ENCODE measurements around the gene KCNK7. TPM values are rescaled to one million over a fixed set of nuclear protein-coding genes. Genes with fewer than 3 reads are reported as not detected.
A peak's percentile ranks its signal among the peaks of the same experiment; 100 is the strongest.

The KCNK7 gene
- total RNA-seq, 1 experiment from 2014 or later: not detected

DNA sequence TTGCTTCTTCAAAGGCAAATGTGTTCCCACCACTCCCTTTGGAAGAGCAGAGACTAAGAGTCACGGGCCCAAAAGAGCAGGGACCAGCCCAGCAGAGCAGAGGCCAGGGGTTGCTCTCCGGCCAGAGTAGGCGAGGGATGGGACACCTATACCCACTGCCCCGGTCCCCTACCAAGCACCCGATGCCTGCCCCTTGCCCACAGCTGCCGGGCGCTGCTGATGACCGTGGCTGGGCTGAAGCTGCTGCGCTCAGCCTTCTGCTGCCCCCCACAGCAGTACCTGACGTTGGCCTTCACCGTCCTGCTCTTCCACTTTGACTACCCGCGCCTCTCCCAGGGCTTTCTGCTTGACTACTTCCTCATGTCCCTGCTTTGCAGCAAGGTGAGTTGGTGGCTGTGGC, 31.6 kb upstream of the KCNK7 start:
- no peak for DNase-seq (ENCODE audit: low read depth)

- peak; percentile 58 for DNase-seq (ENCODE audit: low read depth)
Observed at GRCh38 chr11:65625628-65626342, 30.2 kb upstream of the KCNK7 start.

- DNase-seq (ENCODE audit: low read depth): no peak
Observed at GRCh38 chr11:65624931-65625627, 29.5 kb upstream of the KCNK7 start.

GRCh38 chr11:65623852-65624616, 28.4 kb upstream of the KCNK7 start:
- no peak for DNase-seq (ENCODE audit: low read depth)

DNA sequence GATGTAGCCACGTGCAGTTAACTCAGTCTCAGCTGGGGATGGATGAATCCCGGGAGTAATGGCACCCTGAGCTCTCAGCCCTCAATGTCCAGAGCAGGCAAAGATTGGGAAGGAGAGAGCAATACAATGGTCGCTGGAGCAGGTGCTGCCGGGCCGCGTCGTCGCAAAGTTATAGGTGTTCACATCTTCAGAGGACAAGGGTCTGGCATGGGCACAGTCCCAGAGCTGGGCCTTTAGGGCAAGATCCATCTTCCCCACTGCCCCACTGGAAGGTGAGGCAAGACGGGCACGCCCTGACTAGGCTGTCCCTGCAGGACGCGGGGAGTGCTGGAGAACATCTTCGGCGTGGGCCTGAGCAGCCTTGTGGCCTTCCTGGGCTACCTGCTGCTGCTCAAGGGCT, 27.6 kb upstream of the KCNK7 start:
- no peak for DNase-seq (ENCODE audit: low read depth)

- DNase-seq (ENCODE audit: low read depth): no peak
Observed at GRCh38 chr11:65622011-65622410, 26.4 kb upstream of the KCNK7 start.

DNA sequence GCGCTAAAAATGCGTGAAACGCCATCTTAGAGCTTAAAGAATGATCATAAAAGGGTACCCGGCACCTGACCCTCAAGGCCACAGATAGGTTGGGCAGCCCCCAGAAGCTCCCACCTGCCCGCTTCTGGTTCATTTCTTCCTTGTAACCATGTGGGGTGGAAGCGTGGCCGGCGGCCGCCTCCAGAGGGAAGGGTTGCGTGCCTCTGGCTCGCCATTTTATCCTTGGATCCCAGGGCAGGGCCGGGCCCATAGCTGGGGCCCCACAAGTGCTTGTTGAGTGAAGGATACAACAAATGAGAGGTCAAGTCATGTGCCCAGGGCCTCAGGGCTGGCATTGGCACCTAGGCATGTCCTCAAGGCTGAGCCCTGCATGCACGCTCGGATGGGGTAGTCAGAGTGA, 25.9 kb upstream of the KCNK7 start:
- no peak for DNase-seq (ENCODE audit: low read depth)

- DNase-seq (ENCODE audit: low read depth): no peak
Observed at GRCh38 chr11:65620666-65621065, 25.1 kb upstream of the KCNK7 start.

- no peak for DNase-seq (ENCODE audit: low read depth)
Observed at GRCh38 chr11:65619281-65619928, 23.8 kb upstream of the KCNK7 start.

DNA sequence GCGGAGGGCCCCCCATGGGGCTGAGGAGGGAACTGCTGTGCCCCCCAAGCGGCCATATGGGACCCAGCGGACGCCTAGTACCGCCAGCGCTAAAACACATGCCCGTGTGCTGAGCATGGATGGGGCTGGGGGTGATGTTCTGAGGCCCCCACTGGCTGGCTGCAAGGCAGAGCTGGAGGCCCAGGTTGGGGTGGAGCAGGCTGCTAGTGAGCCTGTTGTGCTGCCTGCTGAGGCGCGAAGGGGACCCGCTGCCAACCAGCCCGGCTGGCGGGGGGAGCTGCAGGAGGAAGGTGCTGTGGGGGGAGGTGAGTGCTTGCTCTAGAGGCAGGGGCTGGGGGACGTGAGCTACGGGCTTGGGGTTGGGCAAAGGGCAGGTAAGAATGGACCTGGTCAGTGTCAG, 23.2 kb upstream of the KCNK7 start:
- DNase-seq (ENCODE audit: low read depth): no peak

GRCh38 chr11:65617990-65618751, 22.6 kb upstream of the KCNK7 start:
- DNase-seq (ENCODE audit: low read depth): no peak

- DNase-seq (ENCODE audit: low read depth): no peak
Observed at GRCh38 chr11:65617136-65617850, 21.7 kb upstream of the KCNK7 start.

- no peak for DNase-seq (ENCODE audit: low read depth)
Observed at GRCh38 chr11:65616575-65617001, 21.0 kb upstream of the KCNK7 start.

DNA sequence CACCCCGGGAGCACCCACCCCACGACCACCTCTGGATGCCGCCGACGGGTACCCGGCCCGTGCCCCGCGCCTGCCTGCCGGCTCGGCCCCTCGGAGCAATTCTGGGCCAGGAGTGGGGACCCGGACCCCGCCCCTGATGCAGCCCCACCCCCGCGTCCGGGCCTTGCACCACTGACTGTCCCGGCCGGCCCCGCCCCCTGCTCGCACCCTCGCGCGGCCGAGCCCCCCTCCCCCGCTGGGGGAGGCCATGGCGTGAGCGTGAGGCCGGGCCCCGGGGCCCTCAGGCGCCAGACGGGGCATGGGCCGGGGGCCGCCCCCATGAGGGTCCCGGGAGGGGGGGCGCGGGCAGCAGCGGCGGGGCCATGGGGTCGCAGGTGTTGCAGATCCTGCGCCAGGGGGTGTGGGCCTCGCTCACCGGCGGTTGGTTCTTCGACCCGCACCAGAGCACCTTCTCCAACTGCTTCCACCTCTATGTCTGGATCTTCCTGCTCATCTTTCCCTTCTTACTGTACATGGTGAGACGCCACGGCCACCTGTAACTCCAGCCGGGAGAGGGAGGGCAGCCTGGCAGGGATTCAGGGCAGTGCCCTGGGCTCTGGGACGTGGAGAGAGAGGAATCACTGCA, 20.5 kb upstream of the KCNK7 start:
- DNase-seq (ENCODE audit: low read depth): no peak

- peak; percentile 100 for DNase-seq (ENCODE audit: low read depth)
Observed at GRCh38 chr11:65615229-65615949, 19.8 kb upstream of the KCNK7 start, which contains the start of gene PCNX3. Gene PCNX3, plus strand, starts transcription at chr11:65615776. Its CDS starts 536 bp downstream, at chr11:65616312.

- no peak for DNase-seq (ENCODE audit: low read depth)
Observed at GRCh38 chr11:65613091-65613928, 17.7 kb upstream of the KCNK7 start.

- no peak for DNase-seq (ENCODE audit: low read depth)
Observed at GRCh38 chr11:65612691-65613090, 17.1 kb upstream of the KCNK7 start.

Data from HT1080 (cell line).